HepG2 (cell line): ENCODE results near the gene MIDN. TPM values are rescaled to one million over a fixed set of nuclear protein-coding genes. Genes with fewer than 3 reads are reported as not detected.

Experiments
- BCLAF1 ChIP-seq: fragments of 450-650 bp; IDR thresholded peaks from 2 replicates; pipeline ENCODE4 v1.6.1; 2017; ENCODE audit warnings: mild to moderate bottlenecking
- CC2D1A ChIP-seq: sonication (generic); formaldehyde crosslinking; IDR thresholded peaks from 2 replicates; pipeline ENCODE4 v1.8.1; 2023; ENCODE audit warnings: mild to moderate bottlenecking, missing genetic modification reagents
- CENPT ChIP-seq: sonication (generic); formaldehyde crosslinking; IDR thresholded peaks from 2 replicates; pipeline ENCODE4 v1.8.0; 2022; ENCODE audit warnings: low read depth, mild to moderate bottlenecking, moderate library complexity, missing genetic modification reagents
- FIP1L1 ChIP-seq: fragments of 200-400 bp; formaldehyde crosslinking; IDR thresholded peaks from 2 replicates; pipeline ENCODE4 v1.6.1; 2018; ENCODE audit warnings: low read depth, mild to moderate bottlenecking, low read length, moderate library complexity, borderline replicate concordance; ENCODE audit not compliant: insufficient read depth
- FOXC1 ChIP-seq: sonication (generic); formaldehyde crosslinking; IDR thresholded peaks from 2 replicates; pipeline ENCODE4 v1.8.0; 2022; ENCODE audit warnings: mild to moderate bottlenecking, missing genetic modification reagents, borderline replicate concordance
- HBP1 ChIP-seq: IDR thresholded peaks from 2 replicates; pipeline ENCODE4 v1.6.1; 2016; ENCODE audit warnings: low read depth, control low read depth
- KDM1A ChIP-seq: IDR thresholded peaks from 2 replicates; pipeline ENCODE4 v1.6.1; 2016; ENCODE audit warnings: missing compliant biosample characterization
- MAF1 ChIP-seq: sonication (generic); formaldehyde crosslinking; IDR thresholded peaks from 2 replicates; pipeline ENCODE4 v1.5.0; 2020; ENCODE audit warnings: missing genetic modification reagents, borderline replicate concordance
- NR2C2 ChIP-seq: sonication (generic); formaldehyde crosslinking; IDR thresholded peaks from 2 replicates; pipeline ENCODE4 v1.4.0; 2020; ENCODE audit warnings: missing genetic modification reagents, mild to moderate bottlenecking, moderate library complexity, borderline replicate concordance
- RARG ChIP-seq: sonication (generic); formaldehyde crosslinking; IDR thresholded peaks from 2 replicates; pipeline ENCODE4 v1.4.0; 2020; ENCODE audit warnings: low read depth, mild to moderate bottlenecking, missing genetic modification reagents
- SALL1 ChIP-seq: sonication (generic); formaldehyde crosslinking; IDR thresholded peaks from 2 replicates; pipeline ENCODE4 v1.8.0; 2022; ENCODE audit warnings: mild to moderate bottlenecking, missing genetic modification reagents
- SKIL ChIP-seq: sonication (generic); formaldehyde crosslinking; IDR thresholded peaks from 2 replicates; pipeline ENCODE4 v1.8.0; 2022; ENCODE audit warnings: missing genetic modification reagents, mild to moderate bottlenecking, moderate library complexity, borderline replicate concordance
- ZBTB25 ChIP-seq: IDR thresholded peaks from 2 replicates; pipeline ENCODE4 v1.6.1; 2018; ENCODE audit warnings: missing genetic modification reagents
- ZNF160 ChIP-seq: sonication (generic); formaldehyde crosslinking; IDR thresholded peaks from 2 replicates; pipeline ENCODE4 v1.8.0; 2022; ENCODE audit warnings: mild to moderate bottlenecking, inconsistent platforms, missing genetic modification reagents
- ZNF253 ChIP-seq: sonication (generic); formaldehyde crosslinking; IDR thresholded peaks from 2 replicates; pipeline ENCODE4 v1.8.0; 2022; ENCODE audit warnings: mild to moderate bottlenecking, missing genetic modification reagents, borderline replicate concordance
- ZNF275 ChIP-seq: sonication (generic); formaldehyde crosslinking; IDR thresholded peaks from 2 replicates; pipeline ENCODE4 v1.8.0; 2022; ENCODE audit warnings: missing genetic modification reagents, mild to moderate bottlenecking, inconsistent platforms, borderline replicate concordance
- ZNF468 ChIP-seq: sonication (generic); formaldehyde crosslinking; IDR thresholded peaks from 2 replicates; pipeline ENCODE4 v1.8.0; 2022; ENCODE audit warnings: mild to moderate bottlenecking, moderate library complexity, missing genetic modification reagents
- ZNF543 ChIP-seq: sonication (generic); formaldehyde crosslinking; IDR thresholded peaks from 2 replicates; pipeline ENCODE4 v1.4.0; 2020; ENCODE audit warnings: mild to moderate bottlenecking, missing genetic modification reagents
- ZNF644 ChIP-seq: IDR thresholded peaks from 2 replicates; pipeline ENCODE4 v1.6.1; 2016; ENCODE audit warnings: low read depth
- polyA plus RNA-seq, 8 experiments: library from polyadenylated mRNA; depleted of rRNA in 3 of 8; stranded (reverse) in 7 of 8; unstranded in 1 of 8; fragments of >200 nt; fragmentation: Illumina TruSeq in 4 of 8; extraction: Trizol in 4 of 8; gene quantifications; 2 replicates each; pipeline versions ENCODE4 v1.2.1 to v1.2.3, GENCODE V29; 2011 to 2016; ENCODE audit warnings: low read depth in 4 of 8, missing spikeins in 1 of 8, mixed read lengths in 1 of 8; ENCODE audit not compliant: insufficient read depth in 1 of 8
- total RNA-seq, 5 experiments: library from RNA; depleted of rRNA; stranded (reverse); fragments of >200 nt; fragmentation: Illumina TruSeq; extraction: Trizol; gene quantifications; 2 replicates each; pipeline ENCODE4 v1.2.3, GENCODE V29; 2016; ENCODE audit warnings: low read depth in 1 of 5

Gene MIDN
- total and polyA plus RNA-seq, 2 of the 13 experiments (the other 11 are each of a cell fraction or from before 2014, with no cell fraction given) = 8.4 to 18.0 TPM

GRCh38 chr19:1261798-1262622 is 13.6 kb downstream of the MIDN start (continued):
- TF ChIP-seq BCLAF1 (no peak), MAF1 (CRISPR knock-in tag) (0 out of 2 replicates have a peak, but pooled peaks have one; percentile 42), SALL1 (CRISPR knock-in tag) (no peak; the same call in 1 of the 2 replicates), HBP1 (no peak), CENPT (CRISPR knock-in tag) (no peak), ZNF543 (CRISPR knock-in tag) (no peak), ZNF468 (CRISPR knock-in tag) (no peak), FIP1L1 (no peak), RARG (CRISPR knock-in tag) (no peak), KDM1A (CRISPR knock-in tag) (no peak), FOXC1 (CRISPR knock-in tag) (no peak), ZNF644 (CRISPR knock-in tag) (no peak), ZNF275 (CRISPR knock-in tag) (no peak), ZNF253 (no peak), NR2C2 (CRISPR knock-in tag) (no peak), SKIL (CRISPR knock-in tag) (0 out of 2 replicates have a peak, but pooled peaks have one; percentile 17), ZBTB25 (CRISPR knock-in tag) (no peak), CC2D1A (CRISPR knock-in tag) (no peak), ZNF160 (CRISPR knock-in tag) (no peak)
